H9 (cell line): Measurements from ENCODE around the gene ZKSCAN3. TPM values are rescaled to one million over a fixed set of nuclear protein-coding genes. Genes with fewer than 3 reads are reported as not detected.
"Not testable (repeated sequence)": the region's sequence is repeated elsewhere in the genome, so short reads cannot be mapped to it uniquely, and the experiment has no call there.

Experiments used
- DNase-seq: peaks from one replicate; pipeline ENCODE4 v3.0.0-alpha.2; 2017
- H2AFZ ChIP-seq: one replicate; pipeline ENCODE4 v1.6.1; 2013; ENCODE audit warnings: mild to moderate bottlenecking, low read length, control low read depth, moderate library complexity
- H2AK5ac ChIP-seq: 2 replicates; pipeline ENCODE4 v1.6.1; 2013; ENCODE audit warnings: low read length, control low read depth, mixed read lengths; ENCODE audit not compliant: insufficient read length
- H2BK120ac ChIP-seq: one replicate; pipeline ENCODE4 v1.6.1; 2013; ENCODE audit warnings: low read depth, mild to moderate bottlenecking, low read length, control low read depth, inconsistent platforms; ENCODE audit not compliant: poor library complexity, severe bottlenecking
- H2BK12ac ChIP-seq: 2 replicates; pipeline ENCODE4 v1.6.1; 2013; ENCODE audit warnings: low read length, control low read depth, mixed read lengths, low read depth; ENCODE audit not compliant: insufficient read length
- H2BK15ac ChIP-seq: 2 replicates; pipeline ENCODE4 v1.6.1; 2013; ENCODE audit warnings: low read depth, low read length, control low read depth
- H2BK20ac ChIP-seq: one replicate; pipeline ENCODE4 v1.6.1; 2013; ENCODE audit warnings: low read depth, mild to moderate bottlenecking, low read length, control low read depth, inconsistent platforms; ENCODE audit not compliant: poor library complexity, severe bottlenecking
- H2BK5ac ChIP-seq: 2 replicates; pipeline ENCODE4 v1.6.1; 2013; ENCODE audit warnings: low read length, control low read depth, mixed read lengths; ENCODE audit not compliant: insufficient read length
- H3K14ac ChIP-seq: 2 replicates; pipeline ENCODE4 v1.6.1; 2013; ENCODE audit warnings: low read length, control low read depth; ENCODE audit not compliant: insufficient read depth
- H3K18ac ChIP-seq: 2 replicates; pipeline ENCODE4 v1.6.1; 2013; ENCODE audit warnings: low read depth, mild to moderate bottlenecking, mixed read lengths, low read length, control low read depth; ENCODE audit not compliant: insufficient read length
- H3K23ac ChIP-seq: 2 replicates; pipeline ENCODE4 v1.6.1; 2013; ENCODE audit warnings: low read length, control low read depth, mixed read lengths, low read depth; ENCODE audit not compliant: insufficient read length
- H3K23me2 ChIP-seq: 2 replicates; pipeline ENCODE4 v1.6.1; 2013; ENCODE audit warnings: low read depth, mild to moderate bottlenecking, mixed read lengths, low read length, control low read depth; ENCODE audit not compliant: insufficient read length, poor library complexity, severe bottlenecking
- H3K27ac ChIP-seq: 2 replicates; pipeline ENCODE4 v1.5.1; 2013; ENCODE audit warnings: low read length, control low read depth, mixed read lengths, low read depth; ENCODE audit not compliant: insufficient read length
- H3K27me3 ChIP-seq: 2 replicates; pipeline ENCODE4 v1.6.1; 2013; ENCODE audit warnings: low read length, control low read depth, inconsistent platforms; ENCODE audit not compliant: insufficient read depth
- H3K4ac ChIP-seq: 2 replicates; pipeline ENCODE4 v1.6.1; 2013; ENCODE audit warnings: low read depth, mild to moderate bottlenecking, control low read depth, inconsistent platforms, low read length, moderate library complexity
- H3K4me1 ChIP-seq: 2 replicates; pipeline ENCODE4 v1.6.1; 2013; ENCODE audit warnings: low read length, control low read depth, inconsistent platforms; ENCODE audit not compliant: insufficient read depth
- H3K4me2 ChIP-seq: 2 replicates; pipeline ENCODE4 v1.6.1; 2013; ENCODE audit warnings: low read length, control low read depth, mixed read lengths; ENCODE audit not compliant: insufficient read length, insufficient read depth
- H3K56ac ChIP-seq: 2 replicates; pipeline ENCODE4 v1.6.1; 2013; ENCODE audit warnings: low read depth, mild to moderate bottlenecking, mixed read lengths, low read length, control low read depth; ENCODE audit not compliant: insufficient read length
- H3K79me1 ChIP-seq: 2 replicates; pipeline ENCODE4 v1.6.1; 2013; ENCODE audit warnings: low read depth, mild to moderate bottlenecking, moderate library complexity, low read length, control low read depth, inconsistent platforms; ENCODE audit not compliant: insufficient read depth, poor library complexity, severe bottlenecking
- H3K79me2 ChIP-seq: 2 replicates; pipeline ENCODE4 v1.6.1; 2013; ENCODE audit warnings: low read length, control low read depth, inconsistent platforms; ENCODE audit not compliant: insufficient read depth
- H3K9ac ChIP-seq: 2 replicates; pipeline ENCODE4 v1.6.1; 2013; ENCODE audit warnings: low read length, control low read depth, mixed read lengths; ENCODE audit not compliant: insufficient read length; ENCODE audit errors: extremely low read depth
- H3K9me3 ChIP-seq: one replicate; pipeline ENCODE4 v1.6.1; 2013; ENCODE audit warnings: low read depth, low read length, inconsistent platforms; ENCODE audit not compliant: control insufficient read depth
- H3T11ph ChIP-seq: one replicate; pipeline ENCODE4 v1.6.1; 2013; ENCODE audit warnings: mild to moderate bottlenecking, low read length, control low read depth, inconsistent platforms
- H4K20me1 ChIP-seq: one replicate; pipeline ENCODE4 v1.6.1; 2013; ENCODE audit not compliant: control insufficient read depth, insufficient read length, insufficient read depth
- H4K5ac ChIP-seq: 2 replicates; pipeline ENCODE4 v1.6.1; 2013; ENCODE audit warnings: low read depth, mild to moderate bottlenecking, mixed read lengths, low read length, control low read depth; ENCODE audit not compliant: insufficient read length
- H4K8ac ChIP-seq: replicated peaks from 2 replicates; pipeline ENCODE4 v1.6.1; 2013; ENCODE audit warnings: low read length, control low read depth, mixed read lengths, low read depth; ENCODE audit not compliant: insufficient read length
- H4K91ac ChIP-seq: 2 replicates; pipeline ENCODE4 v1.6.1; 2013; ENCODE audit warnings: low read depth, mild to moderate bottlenecking, moderate library complexity, mixed read lengths, low read length, control low read depth; ENCODE audit not compliant: insufficient read length
- H3K27ac Mint-ChIP-seq, 3 experiments: 2 replicates in 2 of 3; 3 replicates in 1 of 3; pipeline ENCODE4 v1.8.0; 2020 to 2021; ENCODE audit warnings: mixed read lengths in 3 of 3, mild to moderate bottlenecking in 1 of 3, moderate library complexity in 1 of 3
- H3K27me3 Mint-ChIP-seq: 2 replicates; pipeline ENCODE4 v1.8.0; 2021; ENCODE audit warnings: low read depth, mild to moderate bottlenecking, moderate library complexity, mixed read lengths
- H3K36me3 Mint-ChIP-seq, 3 experiments: 2 replicates in 2 of 3; 3 replicates in 1 of 3; pipeline ENCODE4 v1.8.0; 2020 to 2021; ENCODE audit warnings: low read depth in 3 of 3, mixed read lengths in 3 of 3; ENCODE audit not compliant: insufficient read depth in 1 of 3
- H3K4me1 Mint-ChIP-seq, 2 experiments: 2 replicates each; pipeline ENCODE4 v1.8.0; 2020; ENCODE audit warnings: mixed read lengths in 2 of 2
- H3K4me3 Mint-ChIP-seq, 2 experiments: 2 replicates in 1 of 2; 3 replicates in 1 of 2; pipeline ENCODE4 v1.8.0; 2020 to 2021; ENCODE audit warnings: mild to moderate bottlenecking in 2 of 2, mixed read lengths in 2 of 2, moderate library complexity in 1 of 2
- H3K9me3 Mint-ChIP-seq, 2 experiments: 2 replicates in 1 of 2; 3 replicates in 1 of 2; pipeline ENCODE4 v1.8.0; 2020; ENCODE audit warnings: mild to moderate bottlenecking in 2 of 2, mixed read lengths in 2 of 2, moderate library complexity in 1 of 2
- WGBS: extraction: QIAGEN DNeasy Blood & Tissue Kit; methylation state at CpG from one replicate; pipeline ENCODE4 v1.1.7; 2013; ENCODE audit warnings: missing lambda C conversion rate, low lambda C conversion rate, mixed read lengths; ENCODE audit not compliant: insufficient read length; ENCODE audit errors: extremely low coverage; 5-methylcytosine and 5-hydroxymethylcytosine counted together
- total RNA-seq: library from RNA; stranded (reverse); gene quantifications from 2 replicates; pipeline ENCODE4 v1.2.1, GENCODE V29; 2021
- TF ChIP-seq, protein P1 (sequence below): fragments of 200-600 bp; sonication (generic); conservative IDR thresholded peaks from 3 replicates; pipeline ENCODE4 v1.8.0; 2021; ENCODE audit warnings: antibody characterized with exemption, mild to moderate bottlenecking

ZKSCAN3 gene
- total RNA-seq, 1 experiment from 2014 or later, result 8.7 TPM

DNA sequence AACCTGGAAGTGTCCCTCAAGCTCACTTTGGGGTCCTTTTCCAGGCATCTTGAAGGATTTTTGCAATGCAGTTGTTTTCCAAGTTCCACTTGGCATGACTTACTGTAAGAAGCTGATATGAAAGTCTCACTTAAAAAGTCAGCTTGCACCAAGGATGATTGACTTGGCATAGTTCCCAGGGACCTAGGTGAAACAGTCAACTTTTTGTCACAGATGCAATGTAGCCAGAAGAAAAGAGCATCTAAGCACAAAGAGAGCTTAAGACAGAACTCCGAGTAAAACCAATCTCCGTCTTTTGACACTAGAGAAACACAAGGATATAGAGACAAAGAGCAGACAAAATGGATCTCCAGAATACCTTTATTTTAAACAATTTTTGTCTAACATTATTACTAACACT, 52.5 kb downstream of the ZKSCAN3 start:
- H3K9me3 ChIP-seq, result no peaks in the 10 kb centered on the region
- H4K20me1 ChIP-seq, result no peaks in the 10 kb centered on the region
- no CpG with 5 or more reads among the region's 2 CpGs for WGBS
- H3K4me1 ChIP-seq, result peaks cover 5% of the 10 kb centered on the region; the same call in 1 of the 2 replicates
- no peak overlapping the region for H3K4ac ChIP-seq
- Mint-ChIP-seq H3K36me3 (peaks cover 11 to 12% (median 12%) of the 10 kb centered on the region in 3 experiments; a peak in 6 of 7 replicates), H3K27me3 (peaks cover 41% of the 10 kb centered on the region), H3K9me3 (no peaks in the 10 kb centered on the region), H3K4me3 (no peak overlapping the region), H3K27ac (no peak overlapping the region), H3K4me1 (peaks cover 14 to 18% of the 10 kb centered on the region in 2 experiments)
- H3K4me2 ChIP-seq, result no peak overlapping the region
- no peak overlapping the region for H3K14ac ChIP-seq
- no peak overlapping the region for H3K18ac ChIP-seq
- no peak overlapping the region for H2BK120ac ChIP-seq
- TF ChIP-seq, protein P1, sequence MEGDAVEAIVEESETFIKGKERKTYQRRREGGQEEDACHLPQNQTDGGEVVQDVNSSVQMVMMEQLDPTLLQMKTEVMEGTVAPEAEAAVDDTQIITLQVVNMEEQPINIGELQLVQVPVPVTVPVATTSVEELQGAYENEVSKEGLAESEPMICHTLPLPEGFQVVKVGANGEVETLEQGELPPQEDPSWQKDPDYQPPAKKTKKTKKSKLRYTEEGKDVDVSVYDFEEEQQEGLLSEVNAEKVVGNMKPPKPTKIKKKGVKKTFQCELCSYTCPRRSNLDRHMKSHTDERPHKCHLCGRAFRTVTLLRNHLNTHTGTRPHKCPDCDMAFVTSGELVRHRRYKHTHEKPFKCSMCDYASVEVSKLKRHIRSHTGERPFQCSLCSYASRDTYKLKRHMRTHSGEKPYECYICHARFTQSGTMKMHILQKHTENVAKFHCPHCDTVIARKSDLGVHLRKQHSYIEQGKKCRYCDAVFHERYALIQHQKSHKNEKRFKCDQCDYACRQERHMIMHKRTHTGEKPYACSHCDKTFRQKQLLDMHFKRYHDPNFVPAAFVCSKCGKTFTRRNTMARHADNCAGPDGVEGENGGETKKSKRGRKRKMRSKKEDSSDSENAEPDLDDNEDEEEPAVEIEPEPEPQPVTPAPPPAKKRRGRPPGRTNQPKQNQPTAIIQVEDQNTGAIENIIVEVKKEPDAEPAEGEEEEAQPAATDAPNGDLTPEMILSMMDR, result no peak
- H3K27ac ChIP-seq, result no peak overlapping the region
- H3K23me2 ChIP-seq, result no peaks in the 10 kb centered on the region
- DNase-seq, result no peak
- H3K79me1 ChIP-seq, result peaks cover 3% of the 10 kb centered on the region
- H2AK5ac ChIP-seq, result no peak overlapping the region
- no peak overlapping the region for H3K23ac ChIP-seq
- no peak overlapping the region for H3K9ac ChIP-seq
- no peak overlapping the region for H2BK12ac ChIP-seq
- no peaks in the 10 kb centered on the region; the same call in 1 of the 2 replicates for H3K27me3 ChIP-seq
- no peak overlapping the region for H2BK20ac ChIP-seq
- H3K56ac ChIP-seq, result no peak overlapping the region
- no peak overlapping the region for H4K8ac ChIP-seq
- no peak overlapping the region for H2BK5ac ChIP-seq
- H2AFZ ChIP-seq, result no peak overlapping the region
- H3T11ph ChIP-seq, result no peak overlapping the region
- H4K5ac ChIP-seq, result no peak overlapping the region
- H3K79me2 ChIP-seq, result peaks cover 4% of the 10 kb centered on the region; the same call in 1 of the 2 replicates
- H4K91ac ChIP-seq, result no peak overlapping the region
- H2BK15ac ChIP-seq, result no peak overlapping the region

DNA sequence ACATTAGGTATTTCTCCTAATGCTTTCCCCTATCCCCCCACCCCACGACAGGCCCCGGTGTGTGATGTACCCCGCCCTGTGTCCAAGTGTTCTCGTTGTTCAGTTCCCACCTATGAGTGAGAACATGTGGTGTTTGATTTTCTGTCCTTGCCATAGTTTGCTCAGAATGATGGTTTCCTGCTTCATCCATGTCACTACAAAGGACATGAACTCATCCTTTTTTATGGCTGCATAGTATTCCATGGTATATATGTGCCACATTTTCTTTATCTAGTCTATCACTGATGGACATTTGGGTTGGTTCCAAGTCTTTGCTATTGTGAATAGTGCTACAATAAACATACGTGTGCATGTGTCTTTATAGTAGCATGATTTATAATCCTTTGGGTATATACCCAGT, 54.2 kb downstream of the ZKSCAN3 start:
- H3K56ac ChIP-seq, H3K27ac ChIP-seq, H3K4me1 Mint-ChIP-seq, H3K23ac ChIP-seq, H3K9me3 Mint-ChIP-seq, H3K79me2 ChIP-seq, H3K27me3 ChIP-seq, H4K8ac ChIP-seq, H4K5ac ChIP-seq, H2BK20ac ChIP-seq, H4K91ac ChIP-seq, H2BK120ac ChIP-seq, H3T11ph ChIP-seq, H2AK5ac ChIP-seq, H2AFZ ChIP-seq, H3K4me2 ChIP-seq, H3K9me3 ChIP-seq, H3K14ac ChIP-seq, H3K9ac ChIP-seq, H2BK15ac ChIP-seq, H3K4me1 ChIP-seq, DNase-seq, H4K20me1 ChIP-seq, H3K23me2 ChIP-seq, H3K36me3 Mint-ChIP-seq, H3K27ac Mint-ChIP-seq, H3K4me3 Mint-ChIP-seq, H3K79me1 ChIP-seq, H2BK5ac ChIP-seq, H3K4ac ChIP-seq, H3K18ac ChIP-seq, H2BK12ac ChIP-seq: not testable (repeated sequence)
- peaks cover 41% of the 10 kb centered on the region for H3K27me3 Mint-ChIP-seq
- no CpG with 5 or more reads among the region's 5 CpGs for WGBS
